Measurements from ENCODE around the gene SHC4.

SHC4 gene

GRCh38 chr15:48850648-48851047, 113.1 kb downstream of the SHC4 start:
- no peak for DNase-seq (ENCODE audit: low read depth in 2 of 2)

GRCh38 chr15:48845123-48845522, 118.6 kb downstream of the SHC4 start:
- DNase-seq (ENCODE audit: low read depth in 2 of 2) = no peak

GRCh38 chr15:48842501-48842900, 121.2 kb downstream of the SHC4 start:
- DNase-seq (ENCODE audit: low read depth in 2 of 2) = no peak

- no peak for DNase-seq (ENCODE audit: low read depth in 2 of 2)
Measured at GRCh38 chr15:48834756-48835155, 129.0 kb downstream of the SHC4 start.

- DNase-seq (ENCODE audit: low read depth in 2 of 2) = no peak
Measured at GRCh38 chr15:48833526-48834239, 130.0 kb downstream of the SHC4 start.

- DNase-seq (ENCODE audit: low read depth in 2 of 2) = no peak
Measured at GRCh38 chr15:48832648-48833047, 131.1 kb downstream of the SHC4 start.

GRCh38 chr15:48828906-48829305, 134.8 kb downstream of the SHC4 start:
- no peak for DNase-seq (ENCODE audit: low read depth in 2 of 2)

GRCh38 chr15:48828471-48828870, 135.2 kb downstream of the SHC4 start:
- no peak for DNase-seq (ENCODE audit: low read depth in 2 of 2)

GRCh38 chr15:48825075-48825474, 138.6 kb downstream of the SHC4 start:
- no peak for DNase-seq (ENCODE audit: low read depth in 2 of 2)

- no peak for DNase-seq (ENCODE audit: low read depth in 2 of 2)
Measured at GRCh38 chr15:48823706-48824105, 140.0 kb downstream of the SHC4 start.

- no peak for DNase-seq (ENCODE audit: low read depth in 2 of 2)
Measured at GRCh38 chr15:48823237-48823636, 140.5 kb downstream of the SHC4 start.

GRCh38 chr15:48814286-48814685, 149.4 kb downstream of the SHC4 start:
- DNase-seq (ENCODE audit: low read depth in 2 of 2) = no peak

- no peak for DNase-seq (ENCODE audit: low read depth in 2 of 2)
Measured at GRCh38 chr15:48811325-48811958, 152.3 kb downstream of the SHC4 start.

GRCh38 chr15:48810414-48811324, 153.1 kb downstream of the SHC4 start, which contains the start of gene CEP152:
Gene CEP152 (minus strand): TSS chr15:48811069. CDS start chr15:48805649, 5,420 bp downstream.
- DNase-seq (ENCODE audit: low read depth in 2 of 2) = peak; percentile 92 to 96

- DNase-seq (ENCODE audit: low read depth in 2 of 2) = no peak
Measured at GRCh38 chr15:48806151-48806550, 157.6 kb downstream of the SHC4 start.

GRCh38 chr15:48805591-48805990, 158.1 kb downstream of the SHC4 start:
- no peak for DNase-seq (ENCODE audit: low read depth in 2 of 2)

GRCh38 chr15:48803877-48804276, 159.8 kb downstream of the SHC4 start:
- no peak for DNase-seq (ENCODE audit: low read depth in 2 of 2)

- DNase-seq (ENCODE audit: low read depth in 2 of 2) = no peak
Measured at GRCh38 chr15:48802867-48803266, 160.9 kb downstream of the SHC4 start.

GRCh38 chr15:48802257-48802656, 161.5 kb downstream of the SHC4 start:
- DNase-seq (ENCODE audit: low read depth in 2 of 2) = no peak

- DNase-seq (ENCODE audit: low read depth in 2 of 2) = no peak
Measured at GRCh38 chr15:48800811-48801455, 162.8 kb downstream of the SHC4 start.

- DNase-seq (ENCODE audit: low read depth in 2 of 2) = no peak
Measured at GRCh38 chr15:48800245-48800644, 163.5 kb downstream of the SHC4 start.

- no peak for DNase-seq (ENCODE audit: low read depth in 2 of 2)
Measured at GRCh38 chr15:48798319-48798718, 165.4 kb downstream of the SHC4 start.

All from stimulated activated CD8-positive, alpha-beta memory T cell treated with anti-CD3 and anti-CD28 coated beads, Interleukin-7, amount 100 ng/mL, for 1 hour (primary cell).